ENCODE results near the gene KCNK10.

GRCh38 chr14:88296351-88296750 lies 26.7 kb downstream of the KCNK10 start:
- TF ChIP-seq, protein P1, sequence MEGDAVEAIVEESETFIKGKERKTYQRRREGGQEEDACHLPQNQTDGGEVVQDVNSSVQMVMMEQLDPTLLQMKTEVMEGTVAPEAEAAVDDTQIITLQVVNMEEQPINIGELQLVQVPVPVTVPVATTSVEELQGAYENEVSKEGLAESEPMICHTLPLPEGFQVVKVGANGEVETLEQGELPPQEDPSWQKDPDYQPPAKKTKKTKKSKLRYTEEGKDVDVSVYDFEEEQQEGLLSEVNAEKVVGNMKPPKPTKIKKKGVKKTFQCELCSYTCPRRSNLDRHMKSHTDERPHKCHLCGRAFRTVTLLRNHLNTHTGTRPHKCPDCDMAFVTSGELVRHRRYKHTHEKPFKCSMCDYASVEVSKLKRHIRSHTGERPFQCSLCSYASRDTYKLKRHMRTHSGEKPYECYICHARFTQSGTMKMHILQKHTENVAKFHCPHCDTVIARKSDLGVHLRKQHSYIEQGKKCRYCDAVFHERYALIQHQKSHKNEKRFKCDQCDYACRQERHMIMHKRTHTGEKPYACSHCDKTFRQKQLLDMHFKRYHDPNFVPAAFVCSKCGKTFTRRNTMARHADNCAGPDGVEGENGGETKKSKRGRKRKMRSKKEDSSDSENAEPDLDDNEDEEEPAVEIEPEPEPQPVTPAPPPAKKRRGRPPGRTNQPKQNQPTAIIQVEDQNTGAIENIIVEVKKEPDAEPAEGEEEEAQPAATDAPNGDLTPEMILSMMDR (conservative IDR thresholded peaks at IDR 0.05; ENCODE audit: low read length), result no peak
- no peak for TF ChIP-seq EZH2phosphoT487 (IDR thresholded peaks at IDR 0.05; ENCODE audit: borderline replicate concordance, low read depth, low read length)

Measured in OCI-LY7 (cell line).